GM21528 (cell line): Measurements from ENCODE around the gene GSTT4.
"Not testable (repeated sequence)": the region's sequence is repeated elsewhere in the genome, so short reads cannot be mapped to it uniquely, and the experiment has no call there.

Source experiments
- ATAC-seq: cut with Tn5 transposase; IDR thresholded peaks from one replicate; pipeline ENCODE4 v1.9.1; 2021; ENCODE audit warnings: mild to moderate bottlenecking, moderate library complexity; ENCODE audit not compliant: unreplicated experiment, low FRiP score

GSTT4 gene

DNA sequence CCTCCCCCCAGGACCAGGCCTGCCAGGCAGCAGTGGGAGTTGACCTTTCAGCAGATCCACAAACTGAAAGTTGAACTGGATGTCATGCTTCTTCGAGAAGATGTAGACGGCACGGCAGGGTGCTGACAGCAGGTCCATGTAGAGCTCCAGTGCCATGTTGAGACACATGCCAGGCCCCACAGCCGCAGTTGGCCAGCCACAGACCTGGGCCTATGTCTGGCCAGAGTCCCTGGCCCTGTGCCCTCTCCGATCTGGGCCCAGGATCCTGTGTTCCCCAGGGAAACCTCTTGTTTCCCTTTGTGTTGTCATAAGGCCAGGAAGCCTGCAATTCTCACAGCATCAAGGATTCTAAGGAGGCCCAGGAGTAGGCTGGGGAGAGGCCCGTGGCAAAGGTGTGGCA, at the start of gene GSTT4:
Gene GSTT4, minus strand, starts transcription at position 253 of the 400 bp plus-strand sequence. Its CDS starts 97 bp downstream, at position 156.
- ATAC-seq: no peak

DNA sequence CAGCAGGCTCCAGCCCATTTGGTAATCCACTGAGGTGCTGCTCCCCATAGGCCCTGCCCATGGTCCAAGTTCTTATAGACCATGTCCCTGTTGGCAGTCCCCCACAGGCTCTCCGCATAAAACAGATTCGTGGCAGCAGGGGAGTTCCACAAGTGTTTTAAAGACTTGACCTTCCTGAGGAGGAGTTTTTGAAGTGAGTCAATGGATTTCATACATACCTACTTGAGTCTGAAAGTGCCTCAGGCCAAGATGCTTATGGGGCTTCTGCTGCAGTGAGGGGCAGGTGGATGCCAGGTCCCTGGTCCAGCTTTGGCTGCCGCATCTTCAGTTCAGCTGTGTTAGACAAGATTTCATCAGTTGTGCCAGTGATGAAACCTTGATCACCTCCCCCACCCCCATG, 49.1 kb upstream of the GSTT4 start:
- ATAC-seq: no peak

DNA sequence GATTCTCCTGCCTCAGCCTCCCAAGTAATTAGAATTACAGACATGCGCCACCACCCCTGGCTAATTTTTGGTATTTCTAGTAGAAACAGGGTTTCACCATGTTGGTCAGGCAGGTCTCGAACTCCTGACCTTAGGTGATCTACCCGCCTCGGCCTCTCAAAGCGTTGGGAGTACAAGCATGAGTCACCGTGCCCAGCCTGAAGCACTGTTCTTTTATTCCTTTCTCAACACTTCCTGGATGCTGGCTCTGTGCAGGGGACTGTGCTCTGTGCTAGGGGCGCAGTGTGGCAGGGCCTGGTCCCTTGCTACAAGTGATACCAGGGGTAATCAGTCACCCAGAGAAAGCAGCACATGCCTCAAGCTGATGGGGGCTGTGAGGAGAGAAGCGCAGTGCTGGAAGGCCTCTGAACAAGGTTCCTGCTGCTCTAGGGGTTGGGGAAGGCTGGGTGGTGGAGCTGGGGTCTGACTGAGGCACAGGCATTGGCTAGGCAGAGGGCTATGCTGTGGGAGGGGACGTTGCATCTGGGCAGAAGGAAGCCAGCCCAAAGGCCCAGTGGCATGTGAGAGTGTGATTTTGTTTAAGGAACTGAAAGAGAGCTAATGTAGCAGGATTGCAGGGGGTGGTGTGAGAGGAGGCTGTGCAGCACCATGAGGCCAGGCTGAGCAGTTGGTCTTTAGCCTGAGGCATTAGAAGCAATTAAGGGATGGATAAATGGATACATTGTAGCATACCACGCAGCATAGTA, 48.4 kb upstream of the GSTT4 start:
- ATAC-seq: no peak

GRCh38 chr22:24051568-24051967, 46.3 kb upstream of the GSTT4 start:
- ATAC-seq: no peak

DNA sequence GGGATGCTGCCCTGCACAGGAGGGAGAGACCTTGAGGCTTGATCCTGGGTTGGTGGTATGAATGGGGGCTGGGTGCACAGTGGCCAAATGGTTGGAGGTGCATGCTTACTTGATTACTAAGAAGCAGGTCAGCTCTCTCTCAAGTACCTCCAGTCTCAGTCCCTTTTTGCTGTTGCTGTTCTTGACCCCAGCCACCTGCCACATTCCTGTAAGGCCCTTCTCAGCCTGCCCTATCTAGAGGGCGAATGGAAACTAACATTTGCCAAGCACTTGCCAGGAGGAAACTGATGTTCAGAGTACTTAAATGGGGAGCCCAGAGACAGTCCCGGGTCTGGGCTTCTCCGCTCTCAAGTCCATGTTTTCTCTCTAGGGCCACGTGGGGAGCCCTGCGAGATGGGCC, 45.8 kb upstream of the GSTT4 start:
- no peak for ATAC-seq

GRCh38 chr22:24049978-24050377, 44.7 kb upstream of the GSTT4 start:
- no peak for ATAC-seq

- ATAC-seq: no peak
These were observed 44.0 kb upstream of the GSTT4 start for GRCh38 chr22:24049211-24049610.

GRCh38 chr22:24046024-24046423, 40.8 kb upstream of the GSTT4 start:
- no peak for ATAC-seq

- ATAC-seq: no peak
These were observed 38.7 kb upstream of the GSTT4 start for GRCh38 chr22:24043958-24044357.

- ATAC-seq: not testable (repeated sequence)
These were observed 38.2 kb upstream of the GSTT4 start for GRCh38 chr22:24043465-24043864.

DNA sequence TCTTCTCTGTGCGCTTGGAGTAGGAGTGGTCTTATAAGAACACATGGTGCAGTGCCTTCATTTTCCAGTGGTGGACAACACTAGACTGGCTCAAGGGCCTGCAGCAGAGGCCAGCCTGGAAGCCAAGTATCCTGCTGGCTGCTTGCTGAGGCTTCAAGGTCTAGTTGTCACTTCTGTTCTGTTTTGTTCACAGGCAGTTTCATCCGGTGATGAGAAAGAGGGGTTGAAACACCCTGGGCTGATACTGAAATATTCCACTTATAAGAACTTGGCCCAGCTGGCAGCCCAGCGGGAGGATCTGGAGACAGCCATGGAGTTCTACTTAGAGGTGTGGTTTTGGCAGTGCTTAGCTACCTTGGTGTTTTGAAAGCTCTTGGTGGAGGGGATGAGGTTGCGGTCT, 35.7 kb upstream of the GSTT4 start:
- no peak for ATAC-seq

DNA sequence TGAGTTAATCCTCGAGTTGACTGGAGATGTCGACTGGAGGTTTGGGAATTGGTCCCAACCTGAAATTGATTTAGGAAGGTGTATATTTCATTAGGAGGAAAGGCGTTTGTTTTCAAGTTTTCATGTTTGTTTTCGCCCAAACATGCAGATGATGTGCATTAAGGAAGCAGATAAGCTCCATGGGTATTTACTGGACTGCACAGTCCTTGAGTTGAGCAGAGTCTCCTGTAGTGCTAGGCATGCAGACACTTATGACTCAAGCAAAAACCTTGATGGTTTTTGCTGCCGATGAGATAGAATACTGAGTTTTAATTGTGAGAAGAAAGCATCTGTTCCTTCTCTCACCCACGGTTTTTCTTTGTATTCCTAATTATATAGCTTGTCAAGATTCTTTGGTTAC, 33.8 kb upstream of the GSTT4 start:
- no peak for ATAC-seq

GRCh38 chr22:24037851-24038765, 32.9 kb upstream of the GSTT4 start:
- ATAC-seq: no peak

DNA sequence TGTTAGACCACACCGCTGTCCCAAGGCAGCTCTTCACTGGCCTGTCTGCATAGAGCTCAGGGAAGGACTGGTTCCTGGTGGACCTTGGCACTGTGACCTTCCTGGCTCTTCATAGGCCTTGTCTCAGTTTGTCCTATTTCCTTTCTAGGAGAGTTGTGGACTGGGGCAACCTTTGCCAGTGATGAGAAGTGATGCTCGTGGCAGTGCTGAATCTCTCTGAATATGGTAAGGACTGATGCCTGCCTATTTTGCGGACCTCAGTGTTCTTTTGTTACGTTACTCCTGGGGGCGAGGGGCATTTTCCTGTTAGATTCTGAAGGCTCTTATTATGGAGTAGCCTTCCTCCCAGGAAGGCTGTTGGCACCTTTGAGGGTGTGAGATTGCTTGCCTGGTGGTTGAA, 30.0 kb upstream of the GSTT4 start:
- no peak for ATAC-seq

- ATAC-seq: no peak
These were observed 28.5 kb upstream of the GSTT4 start for GRCh38 chr22:24033731-24034130.

DNA sequence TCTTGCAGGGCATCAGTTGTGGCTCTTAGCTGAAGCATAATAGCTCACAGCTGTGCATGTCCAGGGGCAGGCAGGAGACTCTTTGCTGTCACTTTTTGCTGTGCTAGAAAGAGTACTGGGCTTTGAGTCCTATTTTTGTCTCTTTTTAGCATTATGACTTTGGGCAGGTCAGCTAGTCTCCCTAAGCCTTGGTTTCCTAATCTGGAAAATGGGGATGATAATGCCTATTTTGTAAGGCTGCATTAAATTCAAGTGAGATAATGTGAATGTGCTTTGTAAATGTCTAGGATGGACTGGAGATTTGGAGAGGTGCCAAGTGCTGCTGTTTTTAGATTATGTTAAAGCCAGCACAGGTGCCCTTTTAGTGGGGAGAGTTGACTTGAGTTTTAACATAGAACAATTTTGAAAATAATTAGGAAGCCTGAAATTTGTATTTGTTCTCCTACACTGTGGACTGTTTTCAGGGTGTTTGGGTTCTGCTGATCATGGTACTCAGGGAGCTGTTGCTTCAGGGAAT, 25.0 kb upstream of the GSTT4 start:
- ATAC-seq: no peak

GRCh38 chr22:24029304-24029703, 24.1 kb upstream of the GSTT4 start:
- no peak for ATAC-seq

GRCh38 chr22:24028533-24028932, 23.3 kb upstream of the GSTT4 start:
- ATAC-seq: no peak

DNA sequence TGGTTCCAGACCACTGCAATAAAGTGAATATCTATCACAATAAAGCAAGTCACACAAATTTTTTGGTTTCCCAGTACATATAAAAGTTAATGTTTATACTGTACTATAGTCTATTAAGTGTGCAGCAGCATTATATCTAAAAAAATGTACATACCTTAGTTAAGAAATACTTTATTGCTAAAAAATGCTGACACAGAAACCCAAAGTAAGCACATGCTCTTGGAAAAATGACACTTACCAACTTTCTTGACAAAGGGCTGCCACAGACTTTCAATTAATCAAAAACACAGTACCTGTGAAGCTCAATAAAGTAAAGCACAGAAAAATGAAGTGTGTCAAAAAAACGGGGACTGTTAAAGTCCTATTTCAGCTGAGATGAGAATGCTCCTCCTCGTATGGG, 22.7 kb upstream of the GSTT4 start:
- ATAC-seq: no peak

- no peak for ATAC-seq
These were observed 22.2 kb upstream of the GSTT4 start for GRCh38 chr22:24027389-24027975.

DNA sequence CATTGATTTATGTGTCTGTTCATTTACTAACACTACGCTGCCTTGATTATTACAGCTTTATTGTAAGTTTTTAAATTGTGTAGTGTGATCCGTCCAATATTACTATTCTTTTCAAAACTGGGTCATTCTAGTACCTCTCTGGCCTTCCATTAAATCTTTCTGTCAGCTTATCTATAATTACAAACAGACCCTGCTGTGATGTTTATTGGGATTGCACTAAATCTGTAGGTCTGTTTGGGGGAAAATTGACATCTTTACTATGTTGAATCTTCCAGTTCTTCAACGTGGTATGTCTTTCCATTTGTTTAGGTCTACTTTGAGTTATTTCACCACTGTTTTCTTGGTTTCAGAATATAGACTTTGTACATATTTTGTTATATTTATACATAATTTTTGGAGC, 21.5 kb upstream of the GSTT4 start:
- no peak for ATAC-seq
